Endothelial cell (in vitro differentiated cells): ENCODE measurements around the gene HSD11B2. TPM values are rescaled to one million over a fixed set of nuclear protein-coding genes. Genes with fewer than 3 reads are reported as not detected.

ENCODE experiments used
- DNase-seq: peaks from one replicate; pipeline ENCODE4 v3.0.0; 2021; ENCODE audit warnings: low spot score
- H3K27ac Mint-ChIP-seq: one replicate; pipeline ENCODE4 v1.8.0; 2021; ENCODE audit warnings: mixed read lengths, inconsistent platforms; ENCODE audit not compliant: unreplicated experiment
- H3K27me3 Mint-ChIP-seq: one replicate; pipeline ENCODE4 v1.8.0; 2021; ENCODE audit warnings: mild to moderate bottlenecking, moderate library complexity, mixed read lengths, inconsistent platforms; ENCODE audit not compliant: unreplicated experiment
- H3K36me3 Mint-ChIP-seq: one replicate; pipeline ENCODE4 v1.8.0; 2021; ENCODE audit warnings: mild to moderate bottlenecking, low read depth, mixed read lengths, inconsistent platforms; ENCODE audit not compliant: unreplicated experiment
- H3K4me1 Mint-ChIP-seq: one replicate; pipeline ENCODE4 v1.8.0; 2021; ENCODE audit warnings: mild to moderate bottlenecking, mixed read lengths, inconsistent platforms; ENCODE audit not compliant: unreplicated experiment
- H3K4me3 Mint-ChIP-seq: one replicate; pipeline ENCODE4 v1.8.0; 2021; ENCODE audit warnings: mild to moderate bottlenecking, mixed read lengths, inconsistent platforms; ENCODE audit not compliant: unreplicated experiment
- H3K9me3 Mint-ChIP-seq: one replicate; pipeline ENCODE4 v1.8.0; 2021; ENCODE audit warnings: mixed read lengths, inconsistent platforms; ENCODE audit not compliant: unreplicated experiment
- total RNA-seq: library from RNA; stranded (reverse); fragmentation: NEBNext Ultra II Directional; extraction: Animal tissue kit (Norgen Biotek cat#: 25700); gene quantifications from one replicate; pipeline ENCODE4 v1.2.1, GENCODE V29; 2021; ENCODE audit not compliant: unreplicated experiment
- TF ChIP-seq, protein P1 (sequence below): fragments of 200-600 bp; sonication (generic); IDR thresholded peaks from one replicate; pipeline ENCODE4 v1.5.0; 2021; ENCODE audit warnings: antibody characterized with exemption; ENCODE audit not compliant: unreplicated experiment

The HSD11B2 gene
- total RNA-seq, 1 donor from 2014 or later, result 3.3 TPM

DNA sequence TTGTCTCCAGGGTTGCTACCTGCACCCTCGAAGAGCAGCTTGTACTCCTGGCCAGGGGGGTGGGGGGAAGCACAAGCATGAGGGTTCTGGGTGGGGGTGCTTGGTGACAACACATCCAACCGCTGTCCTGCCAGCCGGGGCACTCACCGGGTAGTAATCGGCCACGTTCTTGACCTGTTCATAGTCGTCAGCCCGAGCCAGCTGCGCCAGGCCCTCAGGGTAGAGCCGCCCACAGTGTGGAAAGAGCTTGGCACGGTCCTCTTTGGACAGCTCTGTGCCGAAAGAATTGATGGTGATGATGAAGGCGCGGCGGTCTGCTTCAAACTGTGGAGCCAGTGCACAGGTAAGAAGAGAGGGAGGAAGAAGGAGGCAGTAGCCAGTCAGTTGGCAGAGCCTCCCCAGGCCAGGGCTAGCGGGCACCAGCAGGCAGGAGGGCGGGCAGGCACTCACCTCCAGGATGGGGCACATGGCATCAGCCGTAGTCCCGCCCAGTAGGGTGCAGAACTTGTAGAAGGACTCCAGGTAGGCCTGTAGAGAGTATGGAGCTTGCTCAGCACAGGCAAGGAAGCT, 8.0 kb downstream of the HSD11B2 start:
- Mint-ChIP-seq H3K4me1 (peaks cover 7% of the 10 kb centered on the region), H3K4me3 (peak overlapping the region; percentile 59)

DNA sequence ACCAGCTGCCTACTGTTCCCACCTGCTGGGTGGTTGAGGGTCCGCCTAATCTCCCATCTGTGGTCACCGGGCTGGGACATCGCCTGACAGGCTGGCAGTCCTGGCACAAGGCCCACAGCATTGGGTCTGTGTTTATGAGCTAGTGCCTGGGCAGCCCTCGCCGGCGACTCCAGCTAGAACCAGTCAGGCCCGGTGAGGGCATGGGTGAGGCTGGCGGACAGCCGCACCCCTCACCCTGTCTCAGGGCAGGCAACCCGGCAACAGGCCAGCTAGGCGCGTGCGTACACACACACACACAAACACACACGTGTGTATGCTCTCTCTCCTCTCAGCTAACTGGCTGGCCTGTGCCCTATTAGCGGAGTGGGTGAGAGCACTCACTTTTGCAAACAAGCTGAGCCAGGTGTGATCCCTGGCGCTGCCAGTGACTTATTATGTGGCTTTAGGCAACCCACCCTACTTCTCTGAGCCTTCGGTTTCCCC, 10.4 kb downstream of the HSD11B2 start:
- H3K4me1 Mint-ChIP-seq, result peaks cover 14% of the 10 kb centered on the region
- H3K27ac Mint-ChIP-seq, result no peak overlapping the region
- TF ChIP-seq, protein P1, sequence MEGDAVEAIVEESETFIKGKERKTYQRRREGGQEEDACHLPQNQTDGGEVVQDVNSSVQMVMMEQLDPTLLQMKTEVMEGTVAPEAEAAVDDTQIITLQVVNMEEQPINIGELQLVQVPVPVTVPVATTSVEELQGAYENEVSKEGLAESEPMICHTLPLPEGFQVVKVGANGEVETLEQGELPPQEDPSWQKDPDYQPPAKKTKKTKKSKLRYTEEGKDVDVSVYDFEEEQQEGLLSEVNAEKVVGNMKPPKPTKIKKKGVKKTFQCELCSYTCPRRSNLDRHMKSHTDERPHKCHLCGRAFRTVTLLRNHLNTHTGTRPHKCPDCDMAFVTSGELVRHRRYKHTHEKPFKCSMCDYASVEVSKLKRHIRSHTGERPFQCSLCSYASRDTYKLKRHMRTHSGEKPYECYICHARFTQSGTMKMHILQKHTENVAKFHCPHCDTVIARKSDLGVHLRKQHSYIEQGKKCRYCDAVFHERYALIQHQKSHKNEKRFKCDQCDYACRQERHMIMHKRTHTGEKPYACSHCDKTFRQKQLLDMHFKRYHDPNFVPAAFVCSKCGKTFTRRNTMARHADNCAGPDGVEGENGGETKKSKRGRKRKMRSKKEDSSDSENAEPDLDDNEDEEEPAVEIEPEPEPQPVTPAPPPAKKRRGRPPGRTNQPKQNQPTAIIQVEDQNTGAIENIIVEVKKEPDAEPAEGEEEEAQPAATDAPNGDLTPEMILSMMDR, result no peak
- no peak for DNase-seq
- H3K27me3 Mint-ChIP-seq, result peaks cover 18% of the 10 kb centered on the region
- H3K9me3 Mint-ChIP-seq, result no peaks in the 10 kb centered on the region
- H3K36me3 Mint-ChIP-seq, result peaks cover 24% of the 10 kb centered on the region
- no peak overlapping the region for H3K4me3 Mint-ChIP-seq

More for the DNA sequence above, 8.0 kb downstream of the HSD11B2 start:
- TF ChIP-seq, protein P1, result no peak
- Mint-ChIP-seq H3K9me3 (no peaks in the 10 kb centered on the region), H3K27ac (no peak overlapping the region), H3K36me3 (peaks cover 27% of the 10 kb centered on the region), H3K27me3 (peaks cover 20% of the 10 kb centered on the region)
- no peak for DNase-seq

GRCh38 chr16:67441907-67442306, 11.0 kb downstream of the HSD11B2 start:
- DNase-seq, result no peak
- Mint-ChIP-seq H3K27ac (peak overlapping the region; percentile 3), H3K9me3 (no peaks in the 10 kb centered on the region), H3K4me1 (peaks cover 14% of the 10 kb centered on the region), H3K36me3 (peaks cover 24% of the 10 kb centered on the region), H3K4me3 (no peak overlapping the region), H3K27me3 (peaks cover 22% of the 10 kb centered on the region)
- TF ChIP-seq, protein P1, result no peak

GRCh38 chr16:67442581-67443255, 11.8 kb downstream of the HSD11B2 start:
- TF ChIP-seq, protein P1, result no peak
- Mint-ChIP-seq H3K9me3 (no peaks in the 10 kb centered on the region), H3K4me3 (no peak overlapping the region), H3K27ac (no peak overlapping the region), H3K4me1 (peaks cover 14% of the 10 kb centered on the region), H3K27me3 (peaks cover 21% of the 10 kb centered on the region), H3K36me3 (peaks cover 24% of the 10 kb centered on the region)
- no peak for DNase-seq

DNA sequence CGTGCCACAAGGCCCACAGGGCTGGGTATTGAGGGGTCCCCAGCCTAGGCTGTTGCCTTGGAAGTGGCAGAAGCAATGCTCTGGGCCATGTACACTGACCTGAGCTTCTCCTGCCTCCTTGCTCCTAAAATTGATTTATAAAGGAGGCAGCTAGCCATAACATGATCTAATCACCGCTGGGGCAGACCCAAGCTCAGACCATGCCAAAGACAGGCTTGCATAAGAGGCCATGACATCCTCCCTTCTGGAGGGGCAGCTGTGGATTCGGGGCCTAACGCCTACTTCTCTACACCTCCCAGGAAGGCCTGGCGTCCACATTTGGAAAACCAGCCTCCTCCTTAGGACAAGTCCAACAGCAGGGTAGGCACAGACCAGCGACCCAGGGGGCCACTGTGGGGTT, 12.3 kb downstream of the HSD11B2 start:
- H3K36me3 Mint-ChIP-seq, result peaks cover 18% of the 10 kb centered on the region
- TF ChIP-seq, protein P1, result no peak
- H3K4me3 Mint-ChIP-seq, result no peak overlapping the region
- DNase-seq, result no peak
- H3K27ac Mint-ChIP-seq, result no peak overlapping the region
- H3K27me3 Mint-ChIP-seq, result peaks cover 21% of the 10 kb centered on the region
- peaks cover 14% of the 10 kb centered on the region for H3K4me1 Mint-ChIP-seq
- H3K9me3 Mint-ChIP-seq, result no peaks in the 10 kb centered on the region
